Smooth muscle cell (in vitro differentiated cells): ENCODE data around the gene CHD5. TPM values are rescaled to one million over a fixed set of nuclear protein-coding genes. Genes with fewer than 3 reads are reported as not detected.

ENCODE experiments used
- DNase-seq: peaks from one replicate; lab custom pipeline; 2025; ENCODE audit not compliant: unreplicated experiment; lab: John Stamatoyannopoulos, UW
- H2AFZ ChIP-seq: fragments of 200-600 bp; sonication (generic); 2 replicates; pipeline ENCODE4 v1.6.0; 2016; ENCODE audit warnings: antibody characterized with exemption, low read depth, mild to moderate bottlenecking
- H3F3A ChIP-seq: fragments of 200-600 bp; sonication (generic); 2 replicates; pipeline ENCODE4 v1.6.0; 2017; ENCODE audit warnings: antibody characterized with exemption, low read depth
- H3K27ac ChIP-seq: fragments of 200-600 bp; sonication (generic); 2 replicates; pipeline ENCODE4 v1.5.1; 2016; ENCODE audit warnings: low read depth, mild to moderate bottlenecking
- H3K27me3 ChIP-seq: fragments of 200-600 bp; sonication (generic); 2 replicates; pipeline ENCODE4 v1.6.1; 2016; ENCODE audit warnings: low read depth, mild to moderate bottlenecking
- H3K36me3 ChIP-seq: fragments of 200-600 bp; sonication (generic); 2 replicates; pipeline ENCODE4 v1.5.1; 2016; ENCODE audit warnings: low read depth
- H3K4me1 ChIP-seq: fragments of 200-600 bp; sonication (generic); 2 replicates; pipeline ENCODE4 v1.5.1; 2016; ENCODE audit warnings: low read depth
- H3K4me2 ChIP-seq: fragments of 200-600 bp; sonication (generic); 2 replicates; pipeline ENCODE4 v1.6.0; 2016; ENCODE audit warnings: mild to moderate bottlenecking
- H3K4me3 ChIP-seq: fragments of 200-600 bp; sonication (generic); 2 replicates; pipeline ENCODE4 v1.5.1; 2016; ENCODE audit warnings: mild to moderate bottlenecking
- H3K79me2 ChIP-seq: fragments of 200-600 bp; sonication (generic); 2 replicates; pipeline ENCODE4 v1.6.0; 2016; ENCODE audit warnings: low read depth, mild to moderate bottlenecking
- H3K9ac ChIP-seq: fragments of 200-600 bp; sonication (generic); 2 replicates; pipeline ENCODE4 v1.6.0; 2016; ENCODE audit warnings: low read depth
- H3K9me3 ChIP-seq: fragments of 200-600 bp; sonication (generic); replicated peaks from 2 replicates; pipeline ENCODE4 v1.5.1; 2016; ENCODE audit warnings: low read depth
- H4K20me1 ChIP-seq: fragments of 200-600 bp; sonication (generic); 2 replicates; pipeline ENCODE4 v1.6.0; 2016; ENCODE audit warnings: low read depth
- CTCF ChIP-seq: fragments of 200-600 bp; sonication (generic); IDR thresholded peaks from 2 replicates; pipeline ENCODE4 v1.5.1; 2017; ENCODE audit warnings: borderline replicate concordance, mild to moderate bottlenecking, antibody characterized with exemption; ENCODE audit not compliant: insufficient read depth, poor library complexity, severe bottlenecking
- WGBS: methylation state at CpG from one replicate; pipeline ENCODE4 v1.1.7; 2016; ENCODE audit warnings: low lambda C conversion rate; 5-methylcytosine and 5-hydroxymethylcytosine counted together
- polyA plus RNA-seq: library from polyadenylated mRNA; unstranded; fragments of >200 nt; fragmentation: Nextera tagmentation; extraction: Ambion mirVana; gene quantifications from 2 replicates; pipeline ENCODE4 v1.2.1, GENCODE V29; 2016
- total RNA-seq: library from RNA; depleted of rRNA; stranded (reverse); fragments of >200 nt; gene quantifications from 2 replicates; pipeline ENCODE4 v1.2.3, GENCODE V29; 2014

CHD5 gene
- total and polyA plus RNA-seq, 2 experiments from 2014 or later, result 0.40 TPM; not detected in 1

- Histone ChIP-seq H3K9me3 (no peaks in the 10 kb centered on the region), H3K4me1 (peaks cover 15% of the 10 kb centered on the region), H3F3A (no peaks in the 10 kb centered on the region), H3K27me3 (no peaks in the 10 kb centered on the region), H3K27ac (no peak overlapping the region), H3K79me2 (no peaks in the 10 kb centered on the region), H3K9ac (no peak overlapping the region), H2AFZ (no peak overlapping the region), H4K20me1 (no peaks in the 10 kb centered on the region), H3K36me3 (no peaks in the 10 kb centered on the region), H3K4me3 (no peak overlapping the region), H3K4me2 (no peak overlapping the region)
- no peak for DNase-seq
- no peak for TF ChIP-seq CTCF
- 86% methylated on average over 9 of the region's 9 CpGs for WGBS
Observed at GRCh38 chr1:6104631-6105030, 75.5 kb downstream of the CHD5 start.

GRCh38 chr1:6103854-6104530, 76.1 kb downstream of the CHD5 start:
- 82% methylated on average over 13 of the region's 13 CpGs for WGBS
- no peaks in the 10 kb centered on the region for H3K9me3 ChIP-seq
- H2AFZ ChIP-seq, result no peak overlapping the region

GRCh38 chr1:6103111-6103853, 76.8 kb downstream of the CHD5 start:
- no peak overlapping the region for H3K4me3 ChIP-seq
- H3K27ac ChIP-seq, result no peak overlapping the region
- 88% methylated on average over 22 of the region's 22 CpGs for WGBS
- no peaks in the 10 kb centered on the region for H4K20me1 ChIP-seq
- no peak overlapping the region for H3K9ac ChIP-seq
- H3K4me1 ChIP-seq, result peaks cover 15% of the 10 kb centered on the region
- TF ChIP-seq CTCF, result no peak
- no peaks in the 10 kb centered on the region for H3F3A ChIP-seq
- DNase-seq, result no peak
- no peaks in the 10 kb centered on the region for H3K9me3 ChIP-seq
- H3K36me3 ChIP-seq, result no peaks in the 10 kb centered on the region
- no peak overlapping the region for H3K4me2 ChIP-seq
- no peaks in the 10 kb centered on the region for H3K79me2 ChIP-seq
- H2AFZ ChIP-seq, result no peak overlapping the region
- no peaks in the 10 kb centered on the region for H3K27me3 ChIP-seq

More at GRCh38 chr1:6103854-6104530, 76.1 kb downstream of the CHD5 start:
- Histone ChIP-seq H3K36me3 (no peaks in the 10 kb centered on the region), H3K27ac (no peak overlapping the region), H3K4me2 (no peak overlapping the region), H3F3A (no peaks in the 10 kb centered on the region), H3K27me3 (no peaks in the 10 kb centered on the region), H3K4me3 (no peak overlapping the region), H3K4me1 (peaks cover 15% of the 10 kb centered on the region), H3K9ac (no peak overlapping the region), H4K20me1 (no peaks in the 10 kb centered on the region), H3K79me2 (no peaks in the 10 kb centered on the region)
- no peak for DNase-seq
- TF ChIP-seq CTCF, result no peak
